Measurements from ENCODE around the gene SMAD3.

DNA sequence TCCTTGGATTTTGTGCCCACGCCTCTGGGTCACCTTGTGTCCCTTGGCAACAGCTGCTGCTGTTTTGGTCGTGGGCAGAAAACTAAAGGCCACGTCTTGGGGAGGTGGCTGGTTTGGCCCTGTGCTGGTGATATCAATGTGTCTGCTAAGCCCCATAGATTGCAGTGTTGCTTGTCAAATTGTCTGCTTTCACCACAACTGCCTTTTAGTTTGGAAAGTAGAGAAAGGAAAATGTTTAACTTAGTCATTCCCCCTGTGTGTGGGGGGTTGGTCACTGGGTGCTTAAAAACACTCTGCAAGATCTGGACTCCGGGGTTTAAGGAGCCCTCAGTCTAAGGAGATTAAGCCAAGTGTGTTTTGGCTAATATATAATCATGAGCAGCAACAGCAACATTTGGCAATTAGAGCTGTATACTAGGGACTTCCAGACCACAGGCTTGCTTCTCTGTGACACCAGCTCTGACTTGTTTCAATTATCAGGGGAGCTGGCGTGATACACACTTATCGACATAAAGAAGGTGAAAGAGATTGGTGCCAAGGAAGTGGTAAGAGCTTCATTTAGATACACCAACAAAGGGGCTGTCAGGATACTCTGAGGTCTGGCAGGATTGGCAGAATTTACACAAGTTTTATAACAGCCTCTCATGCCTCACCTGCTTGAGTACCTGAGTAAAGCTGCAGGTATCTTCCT, 3.5 kb downstream of the SMAD3 start:
- TF ChIP-seq, protein P1, sequence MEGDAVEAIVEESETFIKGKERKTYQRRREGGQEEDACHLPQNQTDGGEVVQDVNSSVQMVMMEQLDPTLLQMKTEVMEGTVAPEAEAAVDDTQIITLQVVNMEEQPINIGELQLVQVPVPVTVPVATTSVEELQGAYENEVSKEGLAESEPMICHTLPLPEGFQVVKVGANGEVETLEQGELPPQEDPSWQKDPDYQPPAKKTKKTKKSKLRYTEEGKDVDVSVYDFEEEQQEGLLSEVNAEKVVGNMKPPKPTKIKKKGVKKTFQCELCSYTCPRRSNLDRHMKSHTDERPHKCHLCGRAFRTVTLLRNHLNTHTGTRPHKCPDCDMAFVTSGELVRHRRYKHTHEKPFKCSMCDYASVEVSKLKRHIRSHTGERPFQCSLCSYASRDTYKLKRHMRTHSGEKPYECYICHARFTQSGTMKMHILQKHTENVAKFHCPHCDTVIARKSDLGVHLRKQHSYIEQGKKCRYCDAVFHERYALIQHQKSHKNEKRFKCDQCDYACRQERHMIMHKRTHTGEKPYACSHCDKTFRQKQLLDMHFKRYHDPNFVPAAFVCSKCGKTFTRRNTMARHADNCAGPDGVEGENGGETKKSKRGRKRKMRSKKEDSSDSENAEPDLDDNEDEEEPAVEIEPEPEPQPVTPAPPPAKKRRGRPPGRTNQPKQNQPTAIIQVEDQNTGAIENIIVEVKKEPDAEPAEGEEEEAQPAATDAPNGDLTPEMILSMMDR (IDR thresholded peaks at IDR 0.05): no peak
- no peak for TF ChIP-seq POLR2A (IDR thresholded peaks at IDR 0.05)
- no peak for TF ChIP-seq POLR2AphosphoS5 (IDR thresholded peaks at IDR 0.05)

Data from prostate gland (tissue), 2 donors.